DLD1 (cell line): ENCODE measurements around the gene ZNF423.

Source experiments
- in situ Hi-C: cut with HindIII; loops from 2 replicates; pipeline ENCODE4 v1.10.0; 2017; ENCODE audit warnings: low sequenced_read_pairs

Gene ZNF423

DNA sequence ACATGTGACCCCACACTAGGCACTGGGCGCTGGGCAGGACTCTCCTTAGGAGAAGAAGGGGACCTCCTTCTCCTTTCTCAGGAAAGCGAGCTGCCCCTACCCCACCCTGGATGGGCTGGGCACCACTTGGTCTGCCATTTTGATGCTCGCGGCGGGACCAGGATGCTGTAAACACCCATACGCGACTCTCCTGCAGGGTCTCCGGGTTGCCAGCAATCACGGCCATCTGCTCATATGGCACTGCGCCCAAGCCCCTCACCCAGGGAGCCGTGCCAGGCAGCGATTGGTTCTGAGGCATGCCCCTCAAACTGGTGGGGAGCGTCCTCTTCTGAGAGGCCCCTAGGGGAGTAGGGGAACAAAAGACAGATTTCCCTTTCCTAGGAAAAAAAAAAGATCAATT is 383.3 kb downstream of the ZNF423 start:
- in situ Hi-C loops: no loop called here

DNA sequence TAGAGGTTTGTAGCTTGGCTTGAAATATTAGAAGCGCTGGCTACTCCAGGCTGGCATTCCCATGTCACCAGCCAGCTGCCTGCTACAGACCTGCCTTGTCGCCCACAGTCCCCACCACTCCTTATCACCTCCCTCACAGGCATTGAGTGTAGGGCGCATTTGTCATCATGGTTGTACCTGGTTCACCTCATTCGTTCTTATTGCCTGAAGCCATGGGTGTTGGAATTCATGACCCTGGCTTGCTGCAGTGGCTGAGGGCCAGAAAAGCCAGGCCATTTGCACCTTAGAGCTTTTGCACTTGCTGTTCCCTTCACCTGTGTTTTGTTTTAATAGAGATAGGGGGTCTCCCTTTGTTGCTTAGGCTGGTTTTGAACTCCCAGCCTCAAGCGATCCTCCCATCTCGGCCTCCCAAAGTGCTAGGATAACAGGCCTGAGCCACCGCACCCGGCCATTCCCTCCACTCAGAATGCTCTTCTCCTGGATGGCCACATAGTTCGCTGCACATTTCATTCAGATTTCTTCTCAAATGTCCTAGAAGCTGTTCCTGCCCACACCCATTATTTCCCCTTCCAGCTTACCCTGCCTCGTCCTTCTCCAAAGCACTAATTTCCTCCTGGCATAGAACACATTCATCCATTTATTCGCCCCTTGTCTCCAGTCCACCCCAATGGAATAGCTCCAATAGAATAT is 384.7 kb downstream of the ZNF423 start:
- in situ Hi-C loops: no loop called here

DNA sequence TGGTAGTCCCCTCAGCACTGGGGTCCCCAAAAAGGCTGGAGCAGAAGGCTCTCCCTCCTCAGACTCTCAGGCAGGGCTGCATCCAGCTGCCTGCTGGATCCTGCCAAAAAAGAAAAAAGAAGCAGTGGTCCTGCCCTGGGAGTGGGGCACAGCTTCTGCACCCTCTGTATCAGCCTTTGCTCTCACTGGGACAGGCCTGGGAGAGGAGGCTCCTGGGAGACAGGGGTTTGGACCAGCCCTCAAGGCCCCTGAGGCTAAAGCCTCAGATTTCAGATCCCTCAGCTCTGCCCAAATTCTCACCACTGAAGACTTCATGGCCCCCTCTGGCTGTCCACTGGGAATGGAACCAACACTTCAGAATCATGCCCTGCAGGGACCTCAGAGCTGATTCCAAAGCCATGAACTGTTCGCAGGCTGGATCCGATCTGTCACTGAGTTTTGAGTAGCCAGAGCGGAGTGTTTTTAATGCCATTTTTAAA is 385.4 kb downstream of the ZNF423 start:
- in situ Hi-C loops: no loop called here

DNA sequence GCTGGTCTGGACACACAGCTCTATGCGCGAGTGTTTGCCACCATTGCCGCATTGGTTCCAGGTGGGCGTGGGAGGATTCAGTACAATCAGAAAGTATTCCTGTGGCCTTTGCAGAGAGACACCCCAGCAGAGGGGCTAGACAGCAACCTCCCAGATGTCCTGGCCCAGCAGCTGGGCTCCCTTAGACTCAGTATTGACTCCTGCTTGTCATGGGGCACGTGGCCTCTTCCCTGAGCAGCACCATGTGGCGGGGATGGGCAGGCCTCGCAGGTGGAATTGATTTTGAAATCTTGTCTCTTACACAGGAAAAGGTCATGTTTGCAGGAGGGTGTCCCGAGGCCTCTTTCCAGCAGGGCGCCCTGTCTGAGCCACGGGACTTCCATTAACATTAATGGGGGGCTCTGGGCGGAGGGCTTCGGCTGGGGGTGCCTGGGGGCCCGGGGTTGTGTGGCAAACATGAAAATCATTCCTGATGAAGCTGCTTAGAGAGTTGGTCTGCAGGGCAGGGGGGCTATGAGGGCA is 385.9 kb downstream of the ZNF423 start:
- in situ Hi-C loops: no loop called here

DNA sequence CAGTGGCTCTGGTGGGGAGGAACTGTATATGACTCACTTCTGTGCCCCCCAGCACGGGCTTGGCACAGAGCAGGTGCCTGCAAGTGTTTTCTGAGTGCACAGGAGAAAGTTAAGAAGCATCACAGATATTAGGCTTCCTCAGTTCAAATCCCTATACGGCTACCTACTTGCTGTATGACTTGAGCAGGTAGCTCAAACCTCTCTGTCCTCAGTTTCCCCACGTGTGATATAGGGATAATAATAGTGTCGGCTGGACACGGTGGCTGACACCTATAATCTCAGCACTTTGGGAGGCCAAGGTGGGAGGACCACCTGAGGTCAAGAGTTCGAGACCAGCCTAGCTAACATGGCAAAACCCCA is 386.6 kb downstream of the ZNF423 start:
- in situ Hi-C loops: no loop called here

DNA sequence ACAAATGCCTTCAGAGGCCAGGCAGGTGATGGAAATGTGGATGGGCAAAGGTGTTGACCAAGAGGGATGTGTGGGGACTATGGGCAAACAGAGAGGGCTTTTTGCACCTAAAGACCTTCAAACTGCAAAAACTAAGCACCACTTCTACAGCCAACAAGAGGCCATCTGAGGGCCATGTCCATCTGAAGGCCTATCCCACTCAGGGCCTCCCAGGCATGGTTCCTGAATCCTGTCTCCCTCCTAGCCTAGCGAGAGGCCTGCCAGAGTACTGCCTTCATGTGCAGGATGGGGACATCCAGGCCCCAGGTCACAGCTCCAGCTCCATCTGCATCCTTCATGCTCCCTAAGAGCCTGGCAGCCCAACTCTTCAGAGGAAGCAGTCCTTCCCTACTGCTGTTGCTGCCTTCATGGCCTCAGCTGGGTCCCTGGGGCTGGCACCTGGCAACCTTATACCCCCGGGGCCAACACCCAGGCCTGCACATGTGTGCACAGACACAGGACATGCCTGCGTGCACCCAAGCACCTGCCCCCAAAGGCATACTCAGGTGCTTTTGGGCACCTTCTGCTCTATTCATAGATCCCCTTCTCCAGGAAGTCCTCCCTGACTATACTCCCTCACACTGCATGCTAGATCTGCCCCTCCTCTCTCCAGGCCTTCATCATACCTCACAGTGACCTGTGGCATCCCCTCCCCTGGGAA is 387.2 kb downstream of the ZNF423 start:
- in situ Hi-C loops: no loop called here

DNA sequence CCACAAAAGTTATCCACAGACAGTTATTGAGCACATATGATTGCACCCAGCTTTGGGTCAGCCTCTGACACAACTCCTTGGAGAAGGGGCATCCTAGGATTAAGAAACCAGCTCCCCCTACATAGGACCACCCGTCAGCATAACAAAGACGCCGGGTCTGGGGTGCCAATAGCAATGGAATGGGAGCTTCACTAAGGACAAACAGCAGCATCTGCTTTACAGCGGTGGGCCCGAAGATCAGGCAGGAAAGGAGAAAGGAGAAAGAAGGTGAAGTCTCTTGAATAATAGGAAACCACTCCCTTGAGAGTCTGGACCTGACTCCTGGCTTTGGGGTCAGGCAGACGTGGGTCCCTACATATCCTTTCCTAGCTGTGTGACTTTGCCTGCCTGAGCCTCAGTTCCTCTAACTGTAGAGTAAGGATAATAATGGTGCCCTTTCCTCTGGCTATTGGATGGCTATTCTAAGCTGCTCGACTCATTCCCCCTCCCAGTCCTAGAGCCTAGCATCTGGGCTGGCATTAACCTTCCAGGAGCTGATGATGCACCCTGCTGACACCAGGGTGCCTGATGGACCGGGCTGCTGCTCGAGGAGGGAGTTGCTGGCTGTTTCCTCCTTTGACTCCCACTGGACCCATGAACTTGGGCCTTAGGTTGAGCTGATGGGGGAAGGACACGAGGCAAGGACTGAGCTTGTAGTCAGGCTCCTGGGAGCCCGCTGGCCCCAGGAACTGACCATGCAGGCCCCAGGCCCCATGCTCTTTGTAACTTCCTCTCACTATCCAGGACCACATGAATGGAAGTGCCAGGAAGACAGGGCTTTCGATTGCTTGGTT is 388.2 kb downstream of the ZNF423 start:
- in situ Hi-C loops: no loop called here

DNA sequence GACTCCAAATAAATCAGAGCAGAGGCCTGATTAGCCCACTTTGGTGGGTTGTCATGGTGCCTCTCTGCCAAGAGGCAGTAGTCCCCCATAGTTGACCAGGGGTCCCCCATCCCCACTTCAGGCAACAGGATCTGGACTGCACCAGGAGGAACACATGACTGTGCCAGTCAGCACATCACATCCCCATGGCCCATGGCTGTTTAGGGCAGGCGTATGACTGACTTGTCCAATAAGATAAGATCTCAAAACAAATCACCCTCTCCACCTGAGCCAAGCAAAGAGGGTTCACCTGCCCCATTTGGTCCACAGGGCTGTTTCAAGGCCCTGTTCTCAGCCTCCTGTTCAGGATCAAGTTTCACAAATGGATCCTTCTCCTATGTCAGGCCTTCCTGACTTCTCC is 389.0 kb downstream of the ZNF423 start:
- in situ Hi-C loops: no loop called here

DNA sequence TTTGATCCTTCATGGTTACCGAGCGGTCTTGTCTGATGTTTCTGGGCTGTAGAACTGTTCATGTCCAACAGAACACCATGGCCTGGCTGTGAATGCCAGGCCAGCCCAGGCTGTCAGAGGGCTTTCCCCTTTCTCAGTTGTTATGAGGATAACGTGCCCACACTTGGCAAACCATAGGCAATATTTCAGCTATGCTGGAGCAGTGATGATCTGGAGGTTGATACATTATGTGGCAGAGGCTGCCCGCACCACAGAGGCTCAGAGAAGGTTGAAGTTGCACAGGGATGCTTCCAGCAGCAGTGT is 389.4 kb downstream of the ZNF423 start:
- in situ Hi-C loops: no loop called here

DNA sequence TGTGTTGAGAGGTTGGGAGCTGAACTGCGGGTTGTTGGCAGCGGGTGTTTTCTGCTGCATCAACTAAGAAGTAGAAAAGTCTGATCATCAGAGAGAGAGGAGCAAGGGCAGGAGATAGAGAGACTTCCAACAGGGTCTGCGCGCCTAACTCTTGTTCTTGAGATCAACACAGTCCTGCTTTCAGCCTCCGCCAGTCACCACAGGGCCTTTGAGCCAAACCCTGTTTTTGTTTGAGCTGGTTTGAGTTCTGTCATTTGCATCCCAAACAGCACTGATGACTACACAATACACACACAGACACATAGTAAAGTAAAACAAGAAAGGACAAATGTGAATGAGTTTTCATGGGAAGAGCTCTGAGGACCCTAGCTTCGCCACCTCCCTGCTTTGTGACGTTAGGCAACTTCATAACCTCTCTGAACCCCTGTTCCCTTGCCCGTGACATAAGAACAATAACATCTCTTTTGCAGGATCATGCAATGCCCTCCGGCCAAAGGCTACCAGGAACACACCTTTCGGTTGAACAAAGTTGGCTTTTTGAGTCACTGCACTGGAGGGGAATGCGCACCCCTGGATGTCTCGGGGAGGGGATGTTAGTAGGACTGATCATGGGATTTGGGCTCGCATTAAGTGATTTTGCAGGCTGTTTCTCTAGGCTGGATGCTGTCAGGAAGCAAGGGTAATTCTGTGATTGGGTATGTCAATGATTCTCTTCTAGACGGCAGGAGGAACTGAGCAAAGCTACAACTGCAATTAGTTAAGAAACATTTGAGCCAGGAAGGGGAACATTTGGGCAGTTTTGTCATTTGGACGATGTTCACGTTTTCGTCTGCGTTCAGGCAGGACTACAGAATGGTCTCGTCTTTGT is 390.0 kb downstream of the ZNF423 start:
- in situ Hi-C loops: no loop called here

DNA sequence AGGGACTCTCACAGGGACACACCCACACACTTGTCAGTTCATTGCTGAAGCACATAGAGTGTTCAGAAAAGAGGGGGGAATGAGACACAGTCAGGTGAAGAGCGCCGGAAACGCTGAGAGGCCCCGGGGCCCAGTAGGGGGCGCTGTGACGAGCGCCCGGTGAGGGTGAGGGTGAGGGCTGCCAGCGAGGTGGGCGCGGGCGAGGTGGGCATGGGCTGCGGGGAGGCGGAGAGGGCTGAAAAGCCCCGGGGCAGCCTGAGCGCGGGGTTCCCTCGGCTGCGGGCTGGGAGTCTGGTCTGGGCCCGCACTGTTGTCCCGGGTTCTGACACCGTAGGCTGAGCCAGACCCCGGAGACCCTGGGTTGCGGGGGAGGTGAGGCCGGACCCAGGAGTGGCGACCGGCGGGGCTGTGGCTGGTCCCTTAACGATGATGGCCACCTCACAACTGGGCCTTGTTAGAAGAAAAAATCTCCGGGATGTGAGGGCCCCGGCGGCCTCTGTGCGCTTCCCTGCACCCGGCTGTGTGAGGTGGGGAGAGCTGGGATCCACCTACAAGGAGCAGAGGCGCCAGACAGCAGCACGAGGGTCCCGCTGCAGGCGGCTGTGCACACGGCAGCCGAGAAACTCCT is 390.9 kb downstream of the ZNF423 start:
- in situ Hi-C loops: no loop called here

DNA sequence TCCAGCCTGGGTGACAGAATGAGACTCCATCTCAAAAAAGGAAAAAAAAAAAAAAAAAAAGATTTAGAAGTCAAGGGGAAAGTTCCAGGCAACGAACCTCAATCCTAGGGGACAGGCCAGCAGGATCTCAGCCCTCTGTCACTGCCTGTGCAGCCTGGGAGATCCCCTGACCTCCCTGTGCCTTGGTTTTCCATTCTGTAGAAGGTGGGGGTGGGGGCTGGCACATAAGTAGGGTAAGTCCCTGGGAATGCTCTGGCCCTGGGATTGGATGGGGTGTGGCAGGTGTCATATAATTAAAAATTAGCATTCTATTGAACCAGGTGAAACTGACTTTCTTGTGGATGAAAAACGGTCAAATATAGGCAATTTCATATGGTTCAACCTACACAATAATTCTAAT is 391.8 kb downstream of the ZNF423 start:
- in situ Hi-C loops: no loop called here

DNA sequence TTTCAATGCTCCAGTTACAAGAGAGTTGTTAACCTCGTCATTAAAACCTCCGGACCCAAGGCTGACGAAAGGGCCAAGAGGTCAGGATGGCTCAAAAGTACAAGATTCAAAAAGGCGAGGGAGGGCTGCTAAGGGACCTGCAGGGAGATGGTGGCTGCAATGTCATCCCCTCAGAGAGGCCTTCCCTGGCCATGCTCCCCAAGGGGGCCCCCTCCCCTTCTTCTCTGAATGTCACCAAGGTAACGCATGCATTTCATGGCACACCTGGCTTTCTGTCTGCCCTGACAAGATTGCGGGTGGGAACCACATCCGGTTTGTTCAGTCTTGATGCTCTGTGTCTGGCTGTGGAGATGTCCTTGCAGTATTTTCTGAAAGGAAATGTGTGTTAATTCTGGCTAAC is 392.4 kb downstream of the ZNF423 start:
- in situ Hi-C loops: no loop called here

DNA sequence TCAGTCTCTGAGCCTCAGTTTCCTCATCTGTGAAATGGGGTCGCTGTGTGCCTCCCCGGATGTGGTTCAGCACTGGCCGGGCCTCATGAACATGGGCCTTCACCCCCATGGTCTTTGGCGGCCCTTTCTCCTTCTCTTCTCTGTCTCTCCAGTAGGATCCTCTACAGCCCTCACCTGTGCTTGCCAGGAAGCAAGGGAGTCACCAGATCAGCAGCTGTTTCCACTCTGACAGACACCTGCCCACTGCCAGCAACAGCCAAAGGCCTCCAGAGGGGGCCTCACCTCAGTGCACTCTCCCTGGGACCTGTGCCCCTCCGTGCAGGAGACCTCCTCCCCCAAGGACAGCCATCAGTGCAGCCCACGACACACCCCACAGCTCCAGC is 392.9 kb downstream of the ZNF423 start:
- in situ Hi-C loops: no loop called here

DNA sequence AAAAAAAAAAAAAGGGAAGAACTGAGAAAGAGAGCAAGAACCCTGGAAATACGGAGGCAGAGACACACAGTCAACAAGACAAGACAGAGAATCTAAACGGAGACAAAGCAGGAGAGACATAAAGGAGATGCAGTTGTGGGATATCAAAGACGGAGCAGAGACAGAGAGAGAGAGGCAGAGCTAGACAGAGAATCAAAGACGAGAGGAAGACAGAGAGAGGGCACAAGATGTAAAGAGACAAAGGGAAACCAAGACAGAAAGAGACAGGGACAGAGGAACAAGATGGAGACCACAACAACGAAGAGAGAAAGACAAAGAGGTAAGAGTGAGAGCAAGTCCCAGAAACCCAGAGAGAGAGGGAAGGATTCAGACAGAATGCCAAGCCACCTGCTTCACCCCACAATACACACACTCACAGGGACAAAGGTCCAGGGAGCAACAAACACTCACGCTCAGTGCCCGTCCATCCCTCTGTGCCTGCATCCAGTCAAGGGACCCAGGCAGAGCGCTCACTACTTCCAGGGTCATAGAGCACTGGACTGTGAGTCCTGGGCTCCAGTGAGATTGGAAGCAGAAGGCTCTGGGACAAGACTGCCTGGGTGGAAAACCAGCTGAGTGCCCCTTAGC is 393.4 kb downstream of the ZNF423 start:
- in situ Hi-C loops: no loop called here

DNA sequence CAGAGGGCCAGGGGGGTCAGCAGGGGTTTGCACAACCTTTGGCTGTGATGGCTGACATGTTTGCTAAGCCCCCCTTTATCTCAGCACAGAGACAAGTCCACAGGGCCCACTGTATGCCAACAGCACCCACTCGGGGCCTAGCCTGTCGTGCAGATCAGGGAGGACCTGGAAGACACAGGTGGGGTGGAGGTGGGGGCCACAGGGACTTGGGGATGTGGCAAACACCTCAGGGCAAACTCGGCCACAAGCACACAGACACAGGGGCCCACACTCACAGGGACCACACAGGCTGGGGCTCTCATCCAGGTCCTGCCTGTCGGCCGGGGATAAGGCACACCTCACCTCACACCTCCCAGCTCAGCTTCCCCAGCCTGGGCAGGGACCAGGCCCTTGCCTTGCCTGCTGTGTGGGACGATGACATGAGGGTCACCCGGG is 394.4 kb downstream of the ZNF423 start:
- in situ Hi-C loops: no loop called here

DNA sequence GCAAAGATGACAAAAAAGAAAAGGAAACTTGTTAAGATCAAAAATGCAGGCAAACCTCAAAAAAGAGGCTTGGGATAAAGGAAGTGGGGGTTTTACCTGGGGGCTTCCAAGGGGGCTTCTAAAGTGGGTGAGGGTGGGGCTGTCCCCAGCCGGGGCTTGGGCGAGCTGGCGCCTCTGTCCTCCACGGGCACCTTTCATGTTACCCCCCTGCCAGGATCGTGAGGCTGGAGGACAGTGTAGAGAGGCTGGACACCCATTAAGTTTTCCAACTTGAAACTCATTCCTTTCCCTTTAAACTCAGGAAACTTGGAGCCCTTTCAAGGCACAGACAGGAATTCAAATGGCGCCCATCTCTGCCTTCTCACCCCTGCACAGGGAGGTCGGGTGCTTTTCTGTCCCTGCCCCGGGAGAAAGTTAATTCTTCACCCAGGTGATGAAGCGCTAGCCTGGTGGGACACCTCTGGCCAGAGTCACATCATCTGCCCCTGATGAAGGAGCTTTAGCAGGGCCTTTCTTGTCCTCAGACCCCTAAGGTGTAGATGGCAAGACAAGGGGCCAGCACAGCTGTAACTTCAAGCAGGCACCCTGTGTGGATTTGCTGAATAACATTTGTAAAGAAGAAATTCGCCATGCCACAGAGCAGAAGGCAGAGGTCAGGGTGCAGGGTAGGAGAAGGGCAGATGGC is 395.0 kb downstream of the ZNF423 start:
- in situ Hi-C loops: no loop called here

DNA sequence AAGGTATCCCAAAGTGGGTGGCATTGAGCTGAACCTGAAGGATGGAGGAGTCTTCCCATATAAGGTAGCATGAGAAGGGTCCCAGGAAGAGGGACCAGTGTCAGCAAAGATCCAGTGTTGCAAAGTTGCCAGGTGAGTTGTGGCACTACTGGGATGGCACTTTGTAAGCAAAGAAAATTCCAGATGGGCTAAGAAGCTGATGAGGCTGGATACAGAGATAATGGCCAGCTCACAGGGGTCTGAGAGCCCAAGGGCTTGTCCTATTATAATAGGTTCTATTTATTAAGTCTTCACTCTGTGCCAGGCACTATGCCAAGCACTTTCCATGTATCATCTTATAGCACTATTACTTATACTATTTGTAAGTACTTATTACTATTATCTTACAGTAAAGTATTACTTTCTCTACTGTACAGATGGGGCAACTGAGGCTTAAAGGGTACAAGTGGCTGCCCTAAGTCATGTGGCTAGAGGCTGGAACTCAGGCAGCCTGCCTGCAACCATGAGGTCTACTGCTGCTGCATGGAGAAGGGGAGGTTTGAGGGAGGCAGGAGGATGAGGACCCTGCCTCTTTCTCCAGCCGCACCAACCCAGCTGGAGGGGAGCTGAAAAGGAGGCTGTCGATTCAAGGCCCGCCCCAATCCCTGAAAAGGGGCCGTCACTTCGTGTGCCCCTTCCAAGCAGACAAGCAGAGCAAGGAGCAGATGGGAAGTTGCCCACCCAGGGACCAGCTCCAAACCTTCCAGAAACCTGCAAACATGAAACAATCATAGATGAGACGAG is 395.8 kb downstream of the ZNF423 start:
- in situ Hi-C loops: no loop called here
